Measurements from ENCODE around the gene FAM83D. TPM values are rescaled to one million over a fixed set of nuclear protein-coding genes. Genes with fewer than 3 reads are reported as not detected.

FAM83D gene
- total and polyA plus RNA-seq, 2 of the 8 experiments (the other 6 are each of a cell fraction or from before 2014, with no cell fraction given), result 60.9 to 62.6 TPM

GRCh38 chr20:38937978-38938473 lies 11.8 kb downstream of the FAM83D start:
- H3K56ac ChIP-seq (replicated peaks; ENCODE audit: insufficient read length, low read depth, low read length), result no peak overlapping the region
- H3K36me3 ChIP-seq (ENCODE audit: control insufficient read depth in 2 of 4, insufficient read depth in 4 of 4, low read length in 3 of 4), result peaks cover 4 to 41% (median 21%) of the 10 kb centered on the region in 4 experiments; a peak in 6 of 8 replicates

More at GRCh38 chr20:38937978-38938473, 11.8 kb downstream of the FAM83D start:
- H3K23ac ChIP-seq (ENCODE audit: insufficient read length), result no peak overlapping the region
- H4K20me1 ChIP-seq (replicated peaks in 1 of 2; ENCODE audit: control insufficient read depth in 1 of 2, insufficient read depth in 2 of 2, low read length in 2 of 2), result peaks cover 22 to 31% of the 10 kb centered on the region in 2 experiments
- no peak overlapping the region for H2BK20ac ChIP-seq (ENCODE audit: low read length)
- H3K18ac ChIP-seq (ENCODE audit: extremely low read depth, low read length), result no peak overlapping the region
- H3K4me1 ChIP-seq (replicated peaks in 1 of 4; ENCODE audit: control insufficient read depth in 3 of 4, insufficient read depth in 4 of 4, low read length in 3 of 4), result peaks cover 0 to 3% (median 0%) of the 10 kb centered on the region in 4 experiments; a peak in 2 of 7 replicates
- TF ChIP-seq ASH2L (IDR thresholded peaks at IDR 0.05; ENCODE audit: low read length) (no peak), TCF12 (IDR thresholded peaks at IDR 0.05; ENCODE audit: low read depth, low read length) (no peak), NANOG (IDR thresholded peaks at IDR 0.05; ENCODE audit: insufficient read depth, low read depth, low read length, poor library complexity, severe bottlenecking) (no peak), RNF2 (IDR thresholded peaks at IDR 0.05; ENCODE audit: borderline replicate concordance, low read depth, low read length, missing control alignments, poor library complexity, severe bottlenecking) (no peak), GABPA (IDR thresholded peaks at IDR 0.05; ENCODE audit: borderline replicate concordance, insufficient read depth, low read length) (no peak), BCL11A (IDR thresholded peaks at IDR 0.05; ENCODE audit: low read depth in 2 of 2, low read length in 2 of 2) (no peak), MAFK (IDR thresholded peaks at IDR 0.05; ENCODE audit: low read depth, low read length) (no peak), EZH2 (IDR thresholded peaks at IDR 0.05; ENCODE audit: low read depth, low read length, severe bottlenecking) (no peak)
- TF ChIP-seq, protein P1, sequence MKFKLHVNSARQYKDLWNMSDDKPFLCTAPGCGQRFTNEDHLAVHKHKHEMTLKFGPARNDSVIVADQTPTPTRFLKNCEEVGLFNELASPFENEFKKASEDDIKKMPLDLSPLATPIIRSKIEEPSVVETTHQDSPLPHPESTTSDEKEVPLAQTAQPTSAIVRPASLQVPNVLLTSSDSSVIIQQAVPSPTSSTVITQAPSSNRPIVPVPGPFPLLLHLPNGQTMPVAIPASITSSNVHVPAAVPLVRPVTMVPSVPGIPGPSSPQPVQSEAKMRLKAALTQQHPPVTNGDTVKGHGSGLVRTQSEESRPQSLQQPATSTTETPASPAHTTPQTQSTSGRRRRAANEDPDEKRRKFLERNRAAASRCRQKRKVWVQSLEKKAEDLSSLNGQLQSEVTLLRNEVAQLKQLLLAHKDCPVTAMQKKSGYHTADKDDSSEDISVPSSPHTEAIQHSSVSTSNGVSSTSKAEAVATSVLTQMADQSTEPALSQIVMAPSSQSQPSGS (IDR thresholded peaks at IDR 0.05; ENCODE audit: low read length), result no peak
- H3K4me2 ChIP-seq (ENCODE audit: insufficient read depth in 1 of 2, low read depth in 2 of 2, low read length in 2 of 2), result no peak overlapping the region
- no peak overlapping the region for H4K5ac ChIP-seq (ENCODE audit: insufficient read length, low read depth, low read length)
- POLR2A ChIA-PET (ENCODE audit: partially characterized antibody), result interaction anchor here (0.7 to 7.9 kb wide), 2 partner anchors 10 to 16 kb away, joined by 3 to 57 read pairs; partner anchors contain the start of gene FAM83D
- no peak overlapping the region for H3K14ac ChIP-seq (ENCODE audit: insufficient read length)
- no peak for FAIRE-seq
- no peak overlapping the region for H4K91ac ChIP-seq (replicated peaks; ENCODE audit: insufficient read length, low read length)
- no peaks in the 10 kb centered on the region for H3K27me3 ChIP-seq (replicated peaks in 1 of 4; ENCODE audit: control insufficient read depth in 3 of 4, extremely low read depth in 1 of 4, insufficient read depth in 3 of 4, low read length in 3 of 4)
- H3K23me2 ChIP-seq (ENCODE audit: low read depth, low read length), result no peaks in the 10 kb centered on the region
- DNase-seq (ENCODE audit: low read depth in 1 of 2, low spot score in 2 of 2), result no peak
- CTCF ChIA-PET (ENCODE audit: partially characterized antibody), result interaction anchor here (1.4 kb wide), 1 partner anchor 9 kb away, joined by 3 read pairs; no protein-coding TSS in a partner anchor
- H2BK120ac ChIP-seq (replicated peaks; ENCODE audit: low read depth, low read length), result no peak overlapping the region
- H2BK15ac ChIP-seq (ENCODE audit: low read length), result no peak overlapping the region
- no peak overlapping the region for H2AK5ac ChIP-seq (ENCODE audit: low read depth, low read length)
- WGBS, 2 experiments (ENCODE audit: extremely low coverage in 1 of 2, insufficient coverage in 1 of 2, insufficient read length in 1 of 2, insufficient replicate concordance in 2 of 2, low coverage in 1 of 2, low lambda C conversion rate in 2 of 2, missing lambda C conversion rate in 1 of 2), result 84% methylated on average over 7 of the region's 7 CpGs; no CpG with 5 or more reads in 1 of the 2 experiments
- no peak overlapping the region; the same call in 1 of the 2 replicates for H4K8ac ChIP-seq (ENCODE audit: extremely low read depth, insufficient read depth, low read length)
- no peak overlapping the region for H3K4me3 ChIP-seq (ENCODE audit: extremely low read depth in 1 of 4, insufficient read depth in 2 of 4, low read depth in 3 of 4, low read length in 4 of 4)
- H3K4ac ChIP-seq (replicated peaks; ENCODE audit: insufficient read length, low read depth, low read length), result no peak overlapping the region
- H3K27ac ChIP-seq (ENCODE audit: low read depth, low read length), result no peak overlapping the region
- no peak overlapping the region for H2AFZ ChIP-seq (ENCODE audit: low read length)
- no peak overlapping the region for H2BK12ac ChIP-seq (ENCODE audit: low read depth, low read length)
- peaks cover 34% of the 10 kb centered on the region for H3K79me1 ChIP-seq (ENCODE audit: low read depth, low read length)
- H2BK5ac ChIP-seq (ENCODE audit: low read depth, low read length), result no peak overlapping the region
- H3K9ac ChIP-seq (replicated peaks in 1 of 4; ENCODE audit: extremely low read depth in 1 of 4, low read depth in 3 of 4, low read length in 3 of 4), result no peak overlapping the region
- H3K79me2 ChIP-seq (ENCODE audit: control insufficient read depth in 1 of 2, insufficient read depth in 2 of 2, low read length in 2 of 2), result peaks cover 25 to 85% of the 10 kb centered on the region in 2 experiments
- no peaks in the 10 kb centered on the region for H3K9me3 ChIP-seq (ENCODE audit: insufficient read depth in 2 of 2, low read depth in 1 of 2, low read length in 1 of 2)
